HFF-Myc (cell line): Measurements from ENCODE around the gene SHMT2.

Experiments used
- DNase-seq: peaks from one replicate; pipeline ENCODE4 v3.0.0-alpha.2; 2011; ENCODE audit warnings: low read depth; ENCODE audit errors: extremely low read depth
- H3K4me3 ChIP-seq: replicated peaks from 2 replicates; pipeline ENCODE4 v1.5.1; 2011; ENCODE audit warnings: low read depth, mild to moderate bottlenecking, control low read depth, low read length
- TF ChIP-seq, protein P1 (sequence below): IDR thresholded peaks from 2 replicates; pipeline ENCODE4 v1.5.1; 2012; ENCODE audit warnings: mild to moderate bottlenecking, low read depth, low read length, control low read depth; ENCODE audit errors: missing control alignments

Gene SHMT2

DNA sequence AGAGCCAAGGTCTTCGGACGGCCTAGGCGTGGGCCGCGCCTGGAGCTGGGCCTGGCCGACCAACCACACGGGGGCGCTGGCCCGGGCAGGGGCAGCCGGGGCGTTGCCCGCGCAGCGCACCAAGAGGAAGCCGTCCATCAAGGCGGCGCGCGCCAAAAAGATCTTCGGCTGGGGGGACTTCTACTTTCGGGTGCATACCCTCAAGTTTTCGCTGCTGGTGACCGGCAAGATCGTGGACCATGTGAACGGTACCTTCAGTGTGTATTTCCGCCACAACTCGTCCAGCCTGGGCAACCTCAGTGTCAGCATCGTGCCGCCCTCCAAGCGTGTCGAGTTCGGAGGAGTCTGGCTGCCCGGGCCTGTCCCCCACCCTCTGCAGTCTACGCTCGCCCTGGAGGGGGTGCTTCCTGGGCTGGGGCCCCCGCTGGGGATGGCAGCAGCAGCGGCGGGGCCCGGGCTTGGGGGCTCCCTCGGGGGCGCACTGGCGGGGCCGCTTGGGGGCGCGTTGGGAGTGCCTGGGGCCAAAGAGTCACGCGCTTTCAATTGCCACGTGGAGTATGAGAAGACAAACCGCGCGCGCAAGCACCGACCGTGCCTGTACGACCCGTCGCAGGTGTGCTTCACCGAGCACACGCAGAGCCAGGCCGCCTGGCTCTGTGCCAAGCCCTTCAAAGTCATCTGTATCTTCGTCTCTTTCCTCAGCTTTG is 4.4 kb upstream of the SHMT2 start:
- no peak overlapping the region for H3K4me3 ChIP-seq
- no peak for DNase-seq

DNA sequence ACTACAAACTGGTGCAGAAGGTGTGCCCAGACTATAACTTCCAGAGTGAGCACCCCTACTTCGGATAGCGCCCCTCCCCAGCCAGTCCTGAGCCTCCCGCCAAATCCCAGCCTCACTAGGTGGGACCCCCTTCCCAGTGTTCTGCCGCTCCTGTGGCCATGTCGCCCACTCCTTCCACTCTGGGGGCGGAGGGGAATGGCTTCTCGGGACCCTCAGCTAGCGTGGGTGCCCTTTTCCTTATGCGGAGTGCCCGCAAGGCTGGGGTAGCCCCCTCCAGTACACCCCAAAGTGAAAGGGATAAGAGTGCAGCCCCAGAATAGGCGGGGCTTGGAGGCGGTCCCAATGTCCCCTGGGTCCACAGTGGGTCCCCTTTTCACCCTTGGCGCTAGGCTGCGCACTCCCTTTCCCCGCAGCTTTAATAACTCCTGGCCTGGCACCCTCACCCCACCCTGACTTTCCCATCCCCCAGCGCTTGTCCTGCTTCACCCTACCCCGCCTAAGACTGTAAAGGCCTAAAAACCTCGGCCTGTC is 3.8 kb upstream of the SHMT2 start:
- TF ChIP-seq, protein P1, sequence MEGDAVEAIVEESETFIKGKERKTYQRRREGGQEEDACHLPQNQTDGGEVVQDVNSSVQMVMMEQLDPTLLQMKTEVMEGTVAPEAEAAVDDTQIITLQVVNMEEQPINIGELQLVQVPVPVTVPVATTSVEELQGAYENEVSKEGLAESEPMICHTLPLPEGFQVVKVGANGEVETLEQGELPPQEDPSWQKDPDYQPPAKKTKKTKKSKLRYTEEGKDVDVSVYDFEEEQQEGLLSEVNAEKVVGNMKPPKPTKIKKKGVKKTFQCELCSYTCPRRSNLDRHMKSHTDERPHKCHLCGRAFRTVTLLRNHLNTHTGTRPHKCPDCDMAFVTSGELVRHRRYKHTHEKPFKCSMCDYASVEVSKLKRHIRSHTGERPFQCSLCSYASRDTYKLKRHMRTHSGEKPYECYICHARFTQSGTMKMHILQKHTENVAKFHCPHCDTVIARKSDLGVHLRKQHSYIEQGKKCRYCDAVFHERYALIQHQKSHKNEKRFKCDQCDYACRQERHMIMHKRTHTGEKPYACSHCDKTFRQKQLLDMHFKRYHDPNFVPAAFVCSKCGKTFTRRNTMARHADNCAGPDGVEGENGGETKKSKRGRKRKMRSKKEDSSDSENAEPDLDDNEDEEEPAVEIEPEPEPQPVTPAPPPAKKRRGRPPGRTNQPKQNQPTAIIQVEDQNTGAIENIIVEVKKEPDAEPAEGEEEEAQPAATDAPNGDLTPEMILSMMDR = no peak
- no peak overlapping the region for H3K4me3 ChIP-seq
- no peak for DNase-seq

More for the DNA sequence above, 4.4 kb upstream of the SHMT2 start:
- TF ChIP-seq, protein P1 = no peak

DNA sequence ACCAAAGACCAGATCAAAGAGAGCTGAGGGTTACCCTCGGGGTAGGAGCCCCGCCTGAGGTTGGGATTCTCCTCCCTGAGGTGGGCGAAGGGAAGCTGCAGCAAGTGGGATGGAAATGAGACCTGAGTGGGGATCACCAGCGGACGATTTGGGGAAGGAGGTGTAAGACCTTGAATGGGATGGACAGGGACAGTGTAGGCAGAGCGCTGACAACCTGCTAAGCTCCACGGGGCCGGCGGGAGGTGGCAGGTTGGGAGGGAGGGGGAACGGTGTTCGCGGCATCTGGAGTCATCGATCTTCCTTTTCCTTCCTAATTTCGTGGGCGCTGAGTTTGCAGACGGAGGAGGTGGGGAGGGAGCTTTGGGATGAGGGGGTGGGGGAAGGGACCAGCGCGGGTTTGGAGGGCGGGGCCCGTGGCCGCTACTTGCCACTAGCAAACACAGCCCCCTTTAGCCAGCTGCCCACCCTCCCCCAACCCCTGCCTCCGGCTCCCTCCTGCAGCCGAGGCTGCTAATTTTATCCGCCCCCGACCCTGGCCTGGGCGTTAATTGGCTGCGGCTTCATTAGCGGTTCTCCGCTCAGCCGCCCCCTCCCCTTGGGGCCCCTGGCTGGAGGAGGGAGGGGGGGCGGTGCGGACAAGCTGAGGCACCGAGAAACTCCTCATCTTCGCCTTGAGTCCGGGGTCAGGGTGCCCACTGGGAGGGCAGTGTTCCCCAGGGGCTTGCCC is 2.8 kb upstream of the SHMT2 start:
- DNase-seq = no peak
- no peak overlapping the region for H3K4me3 ChIP-seq
- TF ChIP-seq, protein P1 = no peak

DNA sequence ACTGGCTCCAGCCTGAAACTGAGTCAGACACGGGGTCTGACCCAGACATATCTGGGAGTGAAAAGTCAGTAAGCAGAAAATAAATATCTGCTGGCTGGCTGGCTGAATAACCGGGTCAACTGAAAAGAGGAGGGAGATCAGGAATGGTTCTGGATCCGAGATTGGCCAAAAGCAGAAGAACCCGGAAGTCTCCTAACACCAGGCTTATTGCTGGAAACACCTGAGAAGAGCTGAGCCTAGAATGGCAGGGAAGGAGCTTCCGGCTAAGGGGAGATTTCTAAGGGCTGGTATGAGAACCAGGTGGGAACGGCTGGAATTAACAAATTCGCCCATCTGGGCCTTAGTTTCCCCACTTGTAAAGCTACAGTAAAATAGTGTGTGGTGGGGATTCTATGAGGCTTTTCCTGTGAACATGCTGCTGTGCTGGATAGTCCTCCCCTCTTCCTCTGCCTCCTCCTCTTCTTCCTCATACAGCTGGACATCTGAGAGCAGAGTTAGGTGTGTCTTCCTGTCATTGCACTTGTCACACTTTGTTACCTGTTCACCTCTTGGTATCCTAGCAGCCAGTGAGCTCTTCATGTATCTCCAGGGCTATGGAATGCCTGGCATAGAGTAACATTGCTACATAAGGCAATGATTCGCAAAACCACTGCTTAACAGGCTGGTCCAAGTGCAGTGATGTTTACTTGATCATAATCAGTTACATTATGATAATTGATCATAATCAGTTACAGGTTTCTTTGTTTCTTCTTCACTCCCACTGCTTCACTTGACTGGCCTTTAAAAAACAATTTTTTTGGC is 2.0 kb upstream of the SHMT2 start:
- no peak for DNase-seq
- no peak overlapping the region for H3K4me3 ChIP-seq
- TF ChIP-seq, protein P1 = no peak

DNA sequence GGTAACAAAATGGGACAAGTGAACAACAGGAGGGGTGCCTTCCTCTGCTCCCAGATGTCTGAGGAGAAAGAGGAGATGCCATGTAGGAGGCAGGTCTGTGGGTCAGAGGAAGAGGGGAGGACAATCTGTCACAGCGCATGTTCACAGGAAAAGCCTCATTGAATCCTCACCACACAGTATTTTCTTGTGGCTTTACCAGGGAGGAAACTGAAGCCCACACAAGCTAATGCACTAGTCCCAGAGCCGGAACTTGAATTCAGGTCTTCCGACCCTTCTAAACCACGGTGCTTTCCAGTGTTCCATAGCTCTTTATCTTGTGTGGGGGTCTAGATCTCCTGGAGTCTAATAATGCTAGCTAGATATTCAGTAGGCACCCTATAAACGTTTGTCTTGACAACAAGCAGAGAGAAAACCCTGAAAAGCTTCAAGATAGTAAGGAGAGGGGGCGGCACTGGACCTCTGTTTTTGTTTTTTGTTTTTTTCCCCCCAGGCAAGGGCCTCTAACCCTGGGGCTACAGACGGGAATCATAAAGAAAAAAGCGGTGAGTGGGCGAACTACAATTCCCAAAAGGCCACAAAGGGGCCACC is 371 bp upstream of the SHMT2 start:
- peak overlapping the region; percentile 99 for H3K4me3 ChIP-seq
- no peak for DNase-seq
- TF ChIP-seq, protein P1 = no peak
